HG03354 (cell line): Measurements from ENCODE around the gene PEA15.

Experiments used
- ATAC-seq: cut with Tn5 transposase; IDR thresholded peaks from one replicate; pipeline ENCODE4 v1.9.1; 2021; ENCODE audit warnings: mild to moderate bottlenecking; ENCODE audit not compliant: unreplicated experiment, poor library complexity, severe bottlenecking

Gene PEA15

GRCh38 chr1:160205242-160206035 is at the start of gene PEA15:
TSS of gene PEA15 (plus strand) at chr1:160205384. CDS start at chr1:160211545, 6,161 bp downstream.
- peak; percentile 56 for ATAC-seq

DNA sequence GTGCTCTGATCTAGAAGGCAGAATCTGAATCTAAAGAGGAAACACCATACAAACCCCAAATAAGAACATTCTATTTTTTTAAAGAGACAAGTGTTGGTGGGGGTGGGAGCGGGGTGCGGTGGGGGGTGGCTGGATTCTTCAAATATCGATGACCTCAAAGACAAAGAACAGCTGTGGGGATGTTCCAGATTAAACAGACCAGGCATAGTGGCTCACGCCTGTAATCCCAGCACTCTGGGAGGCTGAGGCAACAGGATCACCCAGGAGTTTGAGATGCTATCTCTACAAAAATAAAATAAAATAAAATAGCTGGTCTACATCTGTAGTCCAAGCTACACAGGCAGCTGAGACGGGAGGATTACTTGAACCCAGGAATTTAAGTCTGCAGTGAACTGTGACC is 48.8 kb upstream of the PEA15 start:
- no peak for ATAC-seq

- no peak for ATAC-seq
Measured at GRCh38 chr1:160157174-160157573, 48.0 kb upstream of the PEA15 start.

DNA sequence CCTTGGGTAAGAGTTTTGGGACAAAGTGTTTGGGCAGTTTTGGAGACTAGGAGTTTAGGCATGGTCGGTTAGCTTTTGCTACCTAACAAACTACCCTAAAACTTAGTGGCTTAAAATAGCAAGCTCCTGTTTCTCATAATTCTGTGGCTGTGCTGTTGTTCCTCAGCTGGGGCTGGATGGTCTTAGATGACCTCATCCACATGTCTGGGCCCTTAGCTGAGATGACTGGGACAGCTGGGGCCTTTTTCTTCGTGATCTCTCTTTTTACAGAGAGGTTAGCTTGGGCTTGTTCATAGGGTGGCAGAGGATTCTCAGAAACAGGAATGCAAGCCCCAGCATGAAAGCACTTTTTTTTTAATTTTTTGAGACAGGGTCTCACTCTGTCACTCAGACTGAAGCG is 47.2 kb upstream of the PEA15 start:
- no peak for ATAC-seq

GRCh38 chr1:160158534-160158933 is 46.6 kb upstream of the PEA15 start:
- no peak for ATAC-seq

GRCh38 chr1:160159846-160160245 is 45.3 kb upstream of the PEA15 start:
- no peak for ATAC-seq

- no peak for ATAC-seq
Measured at GRCh38 chr1:160161965-160162705, 43.0 kb upstream of the PEA15 start.

DNA sequence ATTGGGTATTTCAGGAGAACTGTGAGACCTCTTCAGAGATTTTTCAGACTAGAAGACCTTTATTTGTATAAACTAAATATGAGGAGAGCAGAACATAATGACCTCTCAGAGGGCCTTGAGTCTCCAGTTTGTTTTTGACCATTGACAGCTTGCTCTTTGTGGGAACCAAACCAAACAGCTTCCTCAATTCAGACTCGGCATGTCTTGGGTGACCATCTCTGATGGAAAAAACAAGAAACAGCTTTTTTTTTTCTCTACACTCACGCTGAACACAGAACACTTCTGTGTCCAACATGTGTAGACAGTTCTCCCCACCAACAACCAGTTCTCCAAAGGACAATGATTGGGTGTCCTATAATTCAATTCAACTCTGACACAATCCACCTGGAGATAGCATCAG is 42.3 kb upstream of the PEA15 start:
- ATAC-seq, result no peak

DNA sequence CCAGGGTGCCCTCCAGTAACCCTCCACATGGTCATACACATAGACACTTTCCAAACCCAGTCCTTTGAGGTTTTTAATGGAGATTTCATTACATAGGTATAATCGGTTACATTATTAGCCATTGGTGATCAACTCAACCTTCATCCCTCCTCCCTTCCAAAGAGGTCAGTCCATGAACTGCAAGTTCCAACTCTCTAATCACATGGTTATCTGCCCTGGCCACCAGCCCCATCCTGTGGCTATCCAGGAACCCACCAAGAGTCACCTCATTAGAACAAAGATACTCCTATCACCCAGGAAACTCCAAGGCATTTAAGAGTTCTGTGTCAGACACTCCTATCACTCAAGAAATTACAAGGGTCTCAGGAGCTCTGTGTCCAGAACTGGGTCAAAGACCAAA is 41.6 kb upstream of the PEA15 start:
- no peak for ATAC-seq

GRCh38 chr1:160164121-160164520 is 41.1 kb upstream of the PEA15 start:
- no peak for ATAC-seq

GRCh38 chr1:160166166-160166868 is 38.9 kb upstream of the PEA15 start:
- no peak for ATAC-seq

DNA sequence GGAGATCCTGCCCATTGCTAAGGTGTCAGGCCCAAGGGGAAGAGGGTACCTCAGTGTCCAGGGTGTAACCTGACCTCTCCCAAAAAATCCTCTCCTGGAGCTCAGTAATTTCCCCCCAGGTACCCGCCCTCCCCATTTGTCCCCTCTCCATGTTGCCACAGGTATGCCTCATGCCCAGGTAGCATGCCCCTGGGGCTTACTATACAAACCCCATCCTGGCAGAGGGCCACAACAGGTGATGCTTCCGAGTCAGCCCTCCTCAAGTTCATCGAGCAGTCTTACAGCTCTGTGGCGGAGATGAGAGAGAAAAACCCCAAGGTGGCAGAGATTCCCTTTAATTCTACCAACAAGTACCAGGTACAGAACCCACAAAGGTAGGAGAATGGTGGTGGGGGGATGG is 38.1 kb upstream of the PEA15 start:
- no peak for ATAC-seq

DNA sequence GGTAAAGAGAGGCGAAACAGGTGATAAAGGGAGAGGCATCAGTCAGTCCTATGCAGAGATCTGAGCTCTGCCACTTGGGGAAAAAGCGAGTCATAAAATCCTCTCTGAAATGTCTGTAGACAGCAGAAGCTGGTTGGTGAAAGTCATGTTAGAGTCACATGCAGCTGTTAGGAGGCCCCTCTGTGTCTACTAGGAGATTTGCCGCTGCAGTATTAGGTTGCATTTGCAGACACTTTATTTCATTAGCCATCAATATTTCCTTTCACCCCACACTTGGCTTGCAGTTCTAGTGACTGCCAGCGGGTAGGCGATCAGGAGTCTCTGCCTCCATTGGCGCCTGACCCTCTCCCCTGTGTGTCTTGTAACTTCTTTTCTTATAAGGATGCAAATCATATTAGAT is 37.6 kb upstream of the PEA15 start:
- ATAC-seq, result no peak

DNA sequence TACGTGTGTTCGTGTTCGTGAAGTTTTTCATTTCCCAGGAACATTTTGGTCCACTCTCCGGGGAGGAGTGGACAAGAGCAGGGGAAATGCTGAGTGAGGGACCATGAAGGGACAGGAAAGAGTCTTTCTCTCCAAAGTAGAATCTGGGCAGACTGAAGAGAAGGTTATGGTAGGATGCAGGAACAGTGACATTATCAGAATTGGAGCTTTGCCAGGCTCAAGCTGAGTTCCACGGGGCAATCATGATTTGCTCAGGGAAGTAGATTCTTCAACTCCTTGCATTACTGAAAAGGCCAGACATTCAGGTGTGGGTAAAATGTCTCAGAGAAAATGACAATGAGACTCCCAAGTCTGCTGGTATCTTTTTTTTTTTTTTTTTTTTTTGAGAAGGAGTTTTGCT is 37.2 kb upstream of the PEA15 start:
- no peak for ATAC-seq

GRCh38 chr1:160168609-160169369 is 36.4 kb upstream of the PEA15 start:
- ATAC-seq, result no peak

- peak; percentile 62 for ATAC-seq
Measured at GRCh38 chr1:160169553-160170399, 35.4 kb upstream of the PEA15 start.

GRCh38 chr1:160171354-160171753 is 33.8 kb upstream of the PEA15 start:
- no peak for ATAC-seq

GRCh38 chr1:160171980-160172379 is 33.2 kb upstream of the PEA15 start:
- ATAC-seq, result no peak

- no peak for ATAC-seq
Measured at GRCh38 chr1:160177231-160177630, 28.0 kb upstream of the PEA15 start.
